DOHH2 (cell line): ENCODE data around the gene LRMDA.

ENCODE experiments used
- H3F3A ChIP-seq: fragments of 200-600 bp; sonication (generic), shearing (Covaris generic); 2 replicates; pipeline ENCODE4 v1.6.0; 2016; ENCODE audit warnings: antibody characterized with exemption, mild to moderate bottlenecking; ENCODE audit not compliant: control insufficient read depth, insufficient read depth
- H3K27ac ChIP-seq: fragments of 200-600 bp; sonication (generic); 2 replicates; pipeline ENCODE4 v1.5.1; 2014; ENCODE audit warnings: low read depth, mild to moderate bottlenecking, low read length, moderate library complexity
- H3K27me3 ChIP-seq: fragments of 200-600 bp; sonication (generic); 2 replicates; pipeline ENCODE4 v1.6.1; 2014; ENCODE audit warnings: mild to moderate bottlenecking, low read length, mixed read lengths; ENCODE audit not compliant: control insufficient read depth
- H3K36me3 ChIP-seq: fragments of 200-600 bp; sonication (generic); 2 replicates; pipeline ENCODE4 v1.6.1; 2014; ENCODE audit warnings: mild to moderate bottlenecking, low read length, moderate library complexity, mixed read lengths; ENCODE audit not compliant: control insufficient read depth
- H3K4me1 ChIP-seq: fragments of 200-600 bp; sonication (generic); 2 replicates; pipeline ENCODE4 v1.6.1; 2014; ENCODE audit warnings: mild to moderate bottlenecking, low read length, mixed read lengths; ENCODE audit not compliant: control insufficient read depth
- H3K4me2 ChIP-seq: fragments of 200-600 bp; sonication (generic); 2 replicates; pipeline ENCODE4 v1.6.0; 2014; ENCODE audit warnings: mild to moderate bottlenecking, low read length, moderate library complexity
- H3K4me3 ChIP-seq: fragments of 200-600 bp; sonication (generic); 2 replicates; pipeline ENCODE4 v1.5.1; 2014; ENCODE audit warnings: mild to moderate bottlenecking, low read length, mixed read lengths
- H3K79me2 ChIP-seq: fragments of 200-600 bp; sonication (generic); 2 replicates; pipeline ENCODE4 v1.6.1; 2014; ENCODE audit warnings: mild to moderate bottlenecking, low read length, mixed read lengths; ENCODE audit not compliant: control insufficient read depth
- H3K9me2 ChIP-seq: fragments of 200-600 bp; sonication (generic); replicated peaks from 2 replicates; pipeline ENCODE4 v1.6.1; 2014; ENCODE audit warnings: mild to moderate bottlenecking, low read length, mixed read lengths; ENCODE audit not compliant: control insufficient read depth
- H3K9me3 ChIP-seq: fragments of 200-600 bp; sonication (generic); 2 replicates; pipeline ENCODE4 v1.6.1; 2014; ENCODE audit warnings: antibody characterized with exemption, low read length, mixed read lengths; ENCODE audit not compliant: control insufficient read depth, insufficient read depth
- H4K20me1 ChIP-seq: fragments of 200-600 bp; sonication (generic); 2 replicates; pipeline ENCODE4 v1.6.0; 2014; ENCODE audit warnings: low read depth, mild to moderate bottlenecking, antibody characterized with exemption, low read length, moderate library complexity; ENCODE audit not compliant: control insufficient read depth, insufficient read depth
- EZH2phosphoT487 ChIP-seq: fragments of 200-600 bp; sonication (generic); IDR thresholded peaks from 2 replicates; pipeline ENCODE4 v1.6.1; 2017; ENCODE audit warnings: borderline replicate concordance, mild to moderate bottlenecking, antibody characterized with exemption, low read length, moderate library complexity, mixed read lengths
- TF ChIP-seq, protein P1 (sequence below): fragments of 200-600 bp; sonication (generic); IDR thresholded peaks from one replicate; pipeline ENCODE4 v1.5.1; 2014; ENCODE audit warnings: antibody characterized with exemption, mild to moderate bottlenecking, low read depth, low read length; ENCODE audit not compliant: poor library complexity, severe bottlenecking

Gene LRMDA

DNA sequence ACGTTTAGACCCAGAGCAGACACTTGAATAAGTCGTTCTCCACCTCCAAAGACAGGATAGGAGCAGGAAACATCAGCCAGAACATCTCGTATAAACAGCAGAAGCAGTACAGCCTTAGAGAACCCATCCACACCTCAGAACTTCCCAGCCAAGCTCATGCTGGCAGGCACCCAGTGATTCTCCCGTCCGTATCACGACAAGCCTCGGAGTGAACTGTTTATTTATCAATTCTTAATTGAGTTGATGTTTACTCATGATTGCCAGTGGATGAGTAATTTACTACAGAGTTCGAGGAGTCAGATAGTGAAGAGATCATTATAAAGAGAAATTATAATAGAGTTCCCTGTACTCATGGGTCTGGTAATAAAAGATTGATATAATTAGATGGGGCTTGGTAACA lies 811.5 kb downstream of the LRMDA start:
- H3K9me3 ChIP-seq: no peaks in the 10 kb centered on the region
- H3K27ac ChIP-seq: no peak overlapping the region
- H3K27me3 ChIP-seq: no peaks in the 10 kb centered on the region
- TF ChIP-seq EZH2phosphoT487: no peak
- TF ChIP-seq, protein P1, sequence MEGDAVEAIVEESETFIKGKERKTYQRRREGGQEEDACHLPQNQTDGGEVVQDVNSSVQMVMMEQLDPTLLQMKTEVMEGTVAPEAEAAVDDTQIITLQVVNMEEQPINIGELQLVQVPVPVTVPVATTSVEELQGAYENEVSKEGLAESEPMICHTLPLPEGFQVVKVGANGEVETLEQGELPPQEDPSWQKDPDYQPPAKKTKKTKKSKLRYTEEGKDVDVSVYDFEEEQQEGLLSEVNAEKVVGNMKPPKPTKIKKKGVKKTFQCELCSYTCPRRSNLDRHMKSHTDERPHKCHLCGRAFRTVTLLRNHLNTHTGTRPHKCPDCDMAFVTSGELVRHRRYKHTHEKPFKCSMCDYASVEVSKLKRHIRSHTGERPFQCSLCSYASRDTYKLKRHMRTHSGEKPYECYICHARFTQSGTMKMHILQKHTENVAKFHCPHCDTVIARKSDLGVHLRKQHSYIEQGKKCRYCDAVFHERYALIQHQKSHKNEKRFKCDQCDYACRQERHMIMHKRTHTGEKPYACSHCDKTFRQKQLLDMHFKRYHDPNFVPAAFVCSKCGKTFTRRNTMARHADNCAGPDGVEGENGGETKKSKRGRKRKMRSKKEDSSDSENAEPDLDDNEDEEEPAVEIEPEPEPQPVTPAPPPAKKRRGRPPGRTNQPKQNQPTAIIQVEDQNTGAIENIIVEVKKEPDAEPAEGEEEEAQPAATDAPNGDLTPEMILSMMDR: no peak
- H3K4me2 ChIP-seq: no peak overlapping the region
- no peak overlapping the region for H3K4me3 ChIP-seq
- H3K9me2 ChIP-seq: no peaks in the 10 kb centered on the region
- no peaks in the 10 kb centered on the region for H3K79me2 ChIP-seq
- no peaks in the 10 kb centered on the region for H4K20me1 ChIP-seq
- no peaks in the 10 kb centered on the region for H3K36me3 ChIP-seq
- H3F3A ChIP-seq: no peaks in the 10 kb centered on the region
- H3K4me1 ChIP-seq: no peaks in the 10 kb centered on the region

GRCh38 chr10:76244061-76244686 lies 812.8 kb downstream of the LRMDA start:
- Histone ChIP-seq H3K4me1 (no peaks in the 10 kb centered on the region), H3K4me3 (no peak overlapping the region), H3K79me2 (no peaks in the 10 kb centered on the region)

GRCh38 chr10:76245951-76246495 lies 814.6 kb downstream of the LRMDA start:
- no peaks in the 10 kb centered on the region for H3K4me1 ChIP-seq
- H3K9me2 ChIP-seq: no peaks in the 10 kb centered on the region
- H3K4me3 ChIP-seq: no peak overlapping the region
- H3F3A ChIP-seq: no peaks in the 10 kb centered on the region
- no peaks in the 10 kb centered on the region for H3K9me3 ChIP-seq
- H3K27me3 ChIP-seq: no peaks in the 10 kb centered on the region
- H4K20me1 ChIP-seq: no peaks in the 10 kb centered on the region
- H3K4me2 ChIP-seq: no peak overlapping the region
- no peak overlapping the region for H3K27ac ChIP-seq
- no peaks in the 10 kb centered on the region for H3K79me2 ChIP-seq
- TF ChIP-seq, protein P1: no peak
- TF ChIP-seq EZH2phosphoT487: no peak
- no peaks in the 10 kb centered on the region for H3K36me3 ChIP-seq

More at GRCh38 chr10:76244061-76244686, 812.8 kb downstream of the LRMDA start:
- no peaks in the 10 kb centered on the region for H3K9me3 ChIP-seq
- H3K36me3 ChIP-seq: no peaks in the 10 kb centered on the region
- no peaks in the 10 kb centered on the region for H4K20me1 ChIP-seq
- H3F3A ChIP-seq: no peaks in the 10 kb centered on the region
- H3K9me2 ChIP-seq: no peaks in the 10 kb centered on the region
- no peak for TF ChIP-seq EZH2phosphoT487
- TF ChIP-seq, protein P1: no peak
- no peaks in the 10 kb centered on the region for H3K27me3 ChIP-seq
- H3K27ac ChIP-seq: no peak overlapping the region
- H3K4me2 ChIP-seq: no peak overlapping the region
